ENCODE data around the gene SOWAHA.

SOWAHA gene

GRCh38 chr5:132787076-132787475 lies 26.0 kb upstream of the SOWAHA start:
- TF ChIP-seq, protein P1, sequence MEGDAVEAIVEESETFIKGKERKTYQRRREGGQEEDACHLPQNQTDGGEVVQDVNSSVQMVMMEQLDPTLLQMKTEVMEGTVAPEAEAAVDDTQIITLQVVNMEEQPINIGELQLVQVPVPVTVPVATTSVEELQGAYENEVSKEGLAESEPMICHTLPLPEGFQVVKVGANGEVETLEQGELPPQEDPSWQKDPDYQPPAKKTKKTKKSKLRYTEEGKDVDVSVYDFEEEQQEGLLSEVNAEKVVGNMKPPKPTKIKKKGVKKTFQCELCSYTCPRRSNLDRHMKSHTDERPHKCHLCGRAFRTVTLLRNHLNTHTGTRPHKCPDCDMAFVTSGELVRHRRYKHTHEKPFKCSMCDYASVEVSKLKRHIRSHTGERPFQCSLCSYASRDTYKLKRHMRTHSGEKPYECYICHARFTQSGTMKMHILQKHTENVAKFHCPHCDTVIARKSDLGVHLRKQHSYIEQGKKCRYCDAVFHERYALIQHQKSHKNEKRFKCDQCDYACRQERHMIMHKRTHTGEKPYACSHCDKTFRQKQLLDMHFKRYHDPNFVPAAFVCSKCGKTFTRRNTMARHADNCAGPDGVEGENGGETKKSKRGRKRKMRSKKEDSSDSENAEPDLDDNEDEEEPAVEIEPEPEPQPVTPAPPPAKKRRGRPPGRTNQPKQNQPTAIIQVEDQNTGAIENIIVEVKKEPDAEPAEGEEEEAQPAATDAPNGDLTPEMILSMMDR (IDR thresholded peaks at IDR 0.05) = no peak
- no peak for TF ChIP-seq ZFX (IDR thresholded peaks at IDR 0.05; ENCODE audit: borderline replicate concordance)
- no peak overlapping the region for H3K27ac ChIP-seq

GRCh38 chr5:132788508-132788907 lies 24.6 kb upstream of the SOWAHA start:
- TF ChIP-seq, protein P1 (IDR thresholded peaks at IDR 0.05) = no peak
- TF ChIP-seq ZFX (IDR thresholded peaks at IDR 0.05; ENCODE audit: borderline replicate concordance) = no peak
- H3K27ac ChIP-seq = no peak overlapping the region

DNA sequence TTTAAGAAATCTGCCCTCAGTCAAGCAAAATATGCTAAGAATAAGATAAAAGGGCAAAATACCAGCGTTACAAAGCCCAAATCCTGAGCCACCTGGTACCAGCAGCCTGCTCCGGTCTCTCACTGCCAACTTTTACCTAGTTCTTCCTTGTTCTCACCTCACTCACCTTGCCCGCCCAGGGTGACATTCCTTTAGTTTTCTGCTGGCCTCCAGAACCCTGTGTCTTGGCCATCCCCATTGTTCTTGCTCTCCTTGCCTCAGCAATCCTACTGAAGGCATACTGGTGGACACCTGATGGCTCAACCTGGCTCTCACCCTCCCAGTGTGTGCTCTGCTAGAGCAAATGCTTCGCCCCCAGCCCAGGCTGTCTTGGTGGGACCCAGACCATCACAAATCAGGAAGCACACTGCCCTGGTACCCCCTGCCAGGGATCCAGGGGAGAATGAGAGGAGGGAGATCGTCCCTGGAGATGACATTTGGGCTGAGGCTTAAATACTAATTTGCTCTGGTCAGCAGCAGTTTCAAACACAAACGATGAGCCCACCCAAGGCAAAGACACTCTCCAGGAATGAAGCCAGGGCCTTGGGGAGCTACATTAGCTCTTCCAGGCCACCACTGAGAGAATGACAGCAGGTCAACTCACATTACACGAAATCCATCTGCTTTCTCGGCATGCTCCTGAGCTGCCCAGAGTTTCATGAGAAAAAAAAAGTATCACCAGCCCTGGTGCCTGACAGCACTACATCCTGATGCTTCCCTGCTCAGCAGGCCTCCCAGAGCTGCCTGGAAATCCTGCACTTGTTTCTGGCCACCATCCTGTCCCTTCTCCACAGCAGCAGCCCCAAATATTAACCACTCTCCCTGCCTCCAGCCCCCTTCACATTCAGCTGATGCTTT lies 23.9 kb upstream of the SOWAHA start:
- no peak overlapping the region for H3K27ac ChIP-seq
- TF ChIP-seq, protein P1 (IDR thresholded peaks at IDR 0.05) = no peak
- no peak for TF ChIP-seq ZFX (IDR thresholded peaks at IDR 0.05; ENCODE audit: borderline replicate concordance)

DNA sequence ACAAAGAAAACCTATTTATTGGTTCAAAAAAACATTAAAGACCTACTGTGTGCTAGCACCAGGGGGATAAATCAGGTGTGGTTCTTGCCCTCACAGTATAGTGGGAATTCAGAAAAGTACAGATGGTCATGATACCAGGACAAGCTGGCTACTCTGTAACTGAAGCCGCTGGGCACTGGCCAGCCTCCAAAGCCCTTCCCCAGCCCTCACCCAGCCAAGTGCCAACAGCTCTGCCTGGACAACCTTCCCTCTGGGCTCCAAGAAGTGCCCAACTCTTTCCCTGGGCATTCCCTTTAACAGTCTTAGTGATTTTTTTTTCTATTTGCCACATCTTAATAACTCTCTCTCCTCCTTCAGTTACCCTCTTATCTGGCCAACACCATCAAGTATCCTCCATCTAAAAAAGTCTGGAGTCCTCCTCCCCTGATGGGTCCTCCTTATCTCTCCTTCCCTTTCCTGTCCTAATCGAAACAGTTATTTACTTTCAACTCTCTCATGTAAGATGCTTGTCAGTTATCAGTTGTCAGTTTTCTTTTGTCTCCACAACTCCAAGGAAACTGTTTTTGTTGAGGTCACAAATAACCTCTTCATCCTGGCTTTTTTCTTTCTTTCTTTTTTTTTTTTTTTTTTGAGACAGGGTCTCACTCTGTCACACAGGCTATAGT lies 22.8 kb upstream of the SOWAHA start:
- H3K27ac ChIP-seq = no peak overlapping the region
- TF ChIP-seq, protein P1 (IDR thresholded peaks at IDR 0.05) = no peak

- TF ChIP-seq ZFX (IDR thresholded peaks at IDR 0.05; ENCODE audit: borderline replicate concordance) = no peak
- TF ChIP-seq, protein P1 (IDR thresholded peaks at IDR 0.05) = no peak
- no peak overlapping the region for H3K27ac ChIP-seq
Observed at GRCh38 chr5:132791026-132791425, 22.1 kb upstream of the SOWAHA start.

GRCh38 chr5:132797651-132798050 lies 15.5 kb upstream of the SOWAHA start:
- TF ChIP-seq ZFX (IDR thresholded peaks at IDR 0.05; ENCODE audit: borderline replicate concordance) = no peak
- TF ChIP-seq, protein P1 (IDR thresholded peaks at IDR 0.05) = no peak
- no peak overlapping the region for H3K27ac ChIP-seq

DNA sequence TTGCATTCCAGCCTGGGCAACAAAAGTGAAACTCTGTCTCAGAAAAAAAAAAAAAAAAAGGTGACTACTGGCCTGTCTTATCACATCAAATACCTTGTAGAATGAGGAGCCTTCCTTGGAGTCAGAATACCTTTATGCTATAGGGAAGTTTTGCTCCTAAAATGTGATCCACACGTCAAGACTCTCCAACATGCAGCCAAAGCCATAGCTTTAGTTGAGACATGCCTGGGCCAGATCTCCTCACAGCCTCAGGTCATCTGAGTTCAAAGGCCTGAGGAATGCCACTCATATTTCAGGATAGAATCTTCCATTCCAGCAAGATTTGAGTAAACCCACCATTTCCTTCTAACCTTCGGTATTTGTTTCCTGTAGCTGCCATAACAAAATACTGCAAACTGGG lies 13.7 kb upstream of the SOWAHA start:
- TF ChIP-seq ZFX (IDR thresholded peaks at IDR 0.05; ENCODE audit: borderline replicate concordance) = no peak
- TF ChIP-seq, protein P1 (IDR thresholded peaks at IDR 0.05) = no peak
- no peak overlapping the region for H3K27ac ChIP-seq
